B cell (primary cell): ENCODE data around the gene BRIP1.
"Not testable (repeated sequence)": the region's sequence is repeated elsewhere in the genome, so short reads cannot be mapped to it uniquely, and the experiment has no call there.

ENCODE experiments used
- EZH2 ChIP-seq: IDR thresholded peaks from 2 replicates; pipeline ENCODE4 v1.6.1; 2012; ENCODE audit warnings: borderline replicate concordance, low read depth, mild to moderate bottlenecking, moderate library complexity, low read length; ENCODE audit not compliant: insufficient read depth, poor library complexity, severe bottlenecking
- TF ChIP-seq, protein P1 (sequence below): fragments of 200-600 bp; IDR thresholded peaks from one replicate; pipeline ENCODE4 v1.8.0; 2022; ENCODE audit warnings: antibody characterized with exemption, mild to moderate bottlenecking

- TF ChIP-seq, protein P1, sequence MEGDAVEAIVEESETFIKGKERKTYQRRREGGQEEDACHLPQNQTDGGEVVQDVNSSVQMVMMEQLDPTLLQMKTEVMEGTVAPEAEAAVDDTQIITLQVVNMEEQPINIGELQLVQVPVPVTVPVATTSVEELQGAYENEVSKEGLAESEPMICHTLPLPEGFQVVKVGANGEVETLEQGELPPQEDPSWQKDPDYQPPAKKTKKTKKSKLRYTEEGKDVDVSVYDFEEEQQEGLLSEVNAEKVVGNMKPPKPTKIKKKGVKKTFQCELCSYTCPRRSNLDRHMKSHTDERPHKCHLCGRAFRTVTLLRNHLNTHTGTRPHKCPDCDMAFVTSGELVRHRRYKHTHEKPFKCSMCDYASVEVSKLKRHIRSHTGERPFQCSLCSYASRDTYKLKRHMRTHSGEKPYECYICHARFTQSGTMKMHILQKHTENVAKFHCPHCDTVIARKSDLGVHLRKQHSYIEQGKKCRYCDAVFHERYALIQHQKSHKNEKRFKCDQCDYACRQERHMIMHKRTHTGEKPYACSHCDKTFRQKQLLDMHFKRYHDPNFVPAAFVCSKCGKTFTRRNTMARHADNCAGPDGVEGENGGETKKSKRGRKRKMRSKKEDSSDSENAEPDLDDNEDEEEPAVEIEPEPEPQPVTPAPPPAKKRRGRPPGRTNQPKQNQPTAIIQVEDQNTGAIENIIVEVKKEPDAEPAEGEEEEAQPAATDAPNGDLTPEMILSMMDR, result not testable (repeated sequence)
- not testable (repeated sequence) for TF ChIP-seq EZH2
Measured at GRCh38 chr17:61826866-61827265, 36.5 kb downstream of the BRIP1 start.
